Lung (tissue), 12 donors: ENCODE results near the gene NTM. TPM values are rescaled to one million over a fixed set of nuclear protein-coding genes. Genes with fewer than 3 reads are reported as not detected.

Source experiments
- ATAC-seq: fragments of 200-7000 bp; cut with Tn5 transposase; one replicate; pipeline ENCODE4 v1.9.1; 2020; ENCODE audit warnings: moderate number of reproducible peaks; ENCODE audit not compliant: insufficient read depth, low FRiP score
- DNase-seq, 3 donors: peaks; one replicate each; pipeline ENCODE4 v3.0.0-alpha.2; 2013 to 2017
- H3K27ac ChIP-seq, 2 donors: one replicate each; pipeline ENCODE4 v1.5.1; 2013; ENCODE audit warnings: mild to moderate bottlenecking in 2 of 2, moderate library complexity in 2 of 2, control low read depth in 1 of 2, inconsistent platforms in 1 of 2, low read depth in 1 of 2, low read length in 1 of 2
- H3K27me3 ChIP-seq, 3 donors: one replicate each; pipeline ENCODE4 v1.5.1; 2013; ENCODE audit warnings: low read length in 2 of 3; ENCODE audit not compliant: control insufficient read depth in 3 of 3, insufficient read depth in 3 of 3
- H3K36me3 ChIP-seq, 4 donors: one replicate each; pipeline ENCODE4 v1.5.1; 2013; ENCODE audit warnings: low read length in 4 of 4, mild to moderate bottlenecking in 1 of 4, moderate library complexity in 1 of 4; ENCODE audit not compliant: control insufficient read depth in 4 of 4, insufficient read depth in 4 of 4
- H3K4me1 ChIP-seq, 5 donors: one replicate each; pipeline ENCODE4 v1.5.1; 2013; ENCODE audit warnings: low read length in 5 of 5, mild to moderate bottlenecking in 2 of 5, moderate library complexity in 1 of 5; ENCODE audit not compliant: control insufficient read depth in 5 of 5, insufficient read depth in 5 of 5
- H3K4me3 ChIP-seq: one replicate; pipeline ENCODE4 v1.5.1; 2013; ENCODE audit warnings: mild to moderate bottlenecking, control low read depth, moderate library complexity
- H3K9ac ChIP-seq, 2 donors: one replicate each; pipeline ENCODE4 v1.5.1; 2013; ENCODE audit warnings: low read length in 2 of 2, control low read depth in 1 of 2; ENCODE audit not compliant: insufficient read depth in 1 of 2
- H3K9me3 ChIP-seq, 4 donors: one replicate each; pipeline ENCODE4 v1.5.1; 2013; ENCODE audit warnings: low read length in 3 of 4, mild to moderate bottlenecking in 1 of 4, moderate library complexity in 1 of 4; ENCODE audit not compliant: control insufficient read depth in 4 of 4, insufficient read depth in 3 of 4
- WGBS, 2 donors: extraction: QIAGEN DNeasy Blood & Tissue Kit; methylation state at CpG; one replicate each; pipeline ENCODE4 v1.1.7; 2013; 5-methylcytosine and 5-hydroxymethylcytosine counted together
- polyA plus RNA-seq, 2 donors: library from polyadenylated mRNA; stranded (reverse); fragments of 200-250 nt; gene quantifications; one replicate each; pipeline ENCODE4 v1.2.1, GENCODE V29; 2013
- total RNA-seq, 2 donors: library from RNA; depleted of rRNA in 1 of 2; stranded (reverse); fragments of >200 nt in 1 of 2; gene quantifications; one replicate each; pipeline ENCODE4 v1.2.1, GENCODE V29; 2014 to 2021
- TF ChIP-seq, protein P1 (sequence below): IDR thresholded peaks from 2 replicates; pipeline ENCODE4 v1.5.1; 2012; ENCODE audit warnings: mild to moderate bottlenecking; ENCODE audit errors: control extremely low read depth, extremely low read depth
- donor health status: control.
- donor health status: control.
- donor health status: Bipolar disorder and iron deficiency.
- donor health status: healthy.
- donor health status: DM: yes; HTN: yes; CAD: no.

The NTM gene
- total and polyA plus RNA-seq, 4 donors = 0.39 to 30.9 (median 7.2) TPM

DNA sequence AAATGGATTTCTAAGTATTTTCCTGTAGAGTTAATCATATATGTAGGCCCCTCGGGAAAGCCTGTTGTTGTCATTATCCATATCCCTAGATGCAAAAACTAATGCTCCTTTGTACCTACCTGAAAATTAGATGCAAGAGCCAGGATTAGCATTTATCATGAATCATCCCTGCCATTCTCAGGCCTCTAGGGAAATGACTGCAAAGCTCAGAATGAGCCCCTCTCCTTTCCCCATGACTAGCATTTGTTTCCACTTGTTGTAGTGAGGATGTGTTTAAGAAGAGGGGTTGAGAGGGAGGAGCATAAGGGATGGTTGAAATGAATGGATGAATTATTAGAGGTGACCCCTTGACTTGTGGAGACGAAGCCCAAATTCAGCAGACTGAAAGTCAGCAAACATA lies 537.9 kb downstream of the NTM start:
- H3K27me3 ChIP-seq = peaks cover 17 to 36% (median 19%) of the 10 kb centered on the region in 3 donors
- H3K4me1 ChIP-seq = peaks cover 0 to 38% (median 6%) of the 10 kb centered on the region in 5 donors
- DNase-seq (no peak), ATAC-seq (no peak)
- no peak overlapping the region for H3K9ac ChIP-seq
- WGBS, 2 donors = 49 to 76% methylated on average over 2 of the region's 2 CpGs
- H3K36me3 ChIP-seq = no peaks in the 10 kb centered on the region
- no peak overlapping the region for H3K4me3 ChIP-seq
- H3K27ac ChIP-seq = no peak overlapping the region
- TF ChIP-seq, protein P1, sequence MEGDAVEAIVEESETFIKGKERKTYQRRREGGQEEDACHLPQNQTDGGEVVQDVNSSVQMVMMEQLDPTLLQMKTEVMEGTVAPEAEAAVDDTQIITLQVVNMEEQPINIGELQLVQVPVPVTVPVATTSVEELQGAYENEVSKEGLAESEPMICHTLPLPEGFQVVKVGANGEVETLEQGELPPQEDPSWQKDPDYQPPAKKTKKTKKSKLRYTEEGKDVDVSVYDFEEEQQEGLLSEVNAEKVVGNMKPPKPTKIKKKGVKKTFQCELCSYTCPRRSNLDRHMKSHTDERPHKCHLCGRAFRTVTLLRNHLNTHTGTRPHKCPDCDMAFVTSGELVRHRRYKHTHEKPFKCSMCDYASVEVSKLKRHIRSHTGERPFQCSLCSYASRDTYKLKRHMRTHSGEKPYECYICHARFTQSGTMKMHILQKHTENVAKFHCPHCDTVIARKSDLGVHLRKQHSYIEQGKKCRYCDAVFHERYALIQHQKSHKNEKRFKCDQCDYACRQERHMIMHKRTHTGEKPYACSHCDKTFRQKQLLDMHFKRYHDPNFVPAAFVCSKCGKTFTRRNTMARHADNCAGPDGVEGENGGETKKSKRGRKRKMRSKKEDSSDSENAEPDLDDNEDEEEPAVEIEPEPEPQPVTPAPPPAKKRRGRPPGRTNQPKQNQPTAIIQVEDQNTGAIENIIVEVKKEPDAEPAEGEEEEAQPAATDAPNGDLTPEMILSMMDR = no peak
- peaks cover 0 to 9% (median 0%) of the 10 kb centered on the region in 4 donors for H3K9me3 ChIP-seq

DNA sequence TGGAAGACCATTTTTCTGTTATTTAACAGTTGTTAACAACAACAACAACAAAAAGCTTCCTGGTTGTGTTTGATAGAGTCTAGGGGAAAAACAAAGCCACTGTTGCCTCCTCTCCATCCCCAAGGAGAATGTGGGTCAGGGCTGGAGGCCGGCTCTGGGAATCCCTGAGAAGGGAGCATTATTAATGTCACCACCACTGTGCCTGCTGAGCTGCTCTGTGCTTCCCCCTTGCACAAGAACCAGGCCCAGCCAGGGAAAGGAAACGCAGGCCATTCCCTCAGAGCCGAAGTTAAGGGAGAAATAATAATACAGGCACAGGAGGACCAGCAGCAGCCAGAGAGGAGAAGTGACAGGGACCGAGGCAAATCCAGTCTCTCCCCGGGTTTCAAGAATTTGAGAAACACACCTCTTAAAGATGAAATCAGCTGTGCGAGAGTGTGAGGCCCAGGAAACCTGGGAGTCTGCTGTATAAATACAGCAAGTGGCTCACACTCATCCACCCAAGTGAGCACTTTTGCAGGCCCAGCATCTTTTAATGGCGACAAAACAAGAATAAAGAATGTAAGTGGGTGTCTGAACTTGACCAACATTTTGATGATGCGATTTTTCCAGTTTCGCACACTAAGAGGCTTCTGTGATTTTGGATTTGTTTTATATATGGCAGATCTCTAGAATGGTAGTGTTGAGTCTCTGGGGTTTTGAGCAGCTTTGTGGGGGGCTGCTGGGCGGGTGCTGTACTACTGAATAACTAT lies 539.2 kb downstream of the NTM start:
- peaks cover 0 to 29% (median 6%) of the 10 kb centered on the region in 5 donors for H3K4me1 ChIP-seq
- no peak overlapping the region for H3K9ac ChIP-seq
- WGBS, 2 donors = 55 to 57% methylated on average over 10 of the region's 10 CpGs
- H3K36me3 ChIP-seq = no peaks in the 10 kb centered on the region
- peaks cover 17 to 36% (median 19%) of the 10 kb centered on the region in 3 donors for H3K27me3 ChIP-seq
- peaks cover 0 to 7% (median 0%) of the 10 kb centered on the region in 4 donors for H3K9me3 ChIP-seq
- no peak for ATAC-seq
- no peak overlapping the region for H3K27ac ChIP-seq
- no peak overlapping the region for H3K4me3 ChIP-seq
- DNase-seq = no peak
- TF ChIP-seq, protein P1 = no peak

DNA sequence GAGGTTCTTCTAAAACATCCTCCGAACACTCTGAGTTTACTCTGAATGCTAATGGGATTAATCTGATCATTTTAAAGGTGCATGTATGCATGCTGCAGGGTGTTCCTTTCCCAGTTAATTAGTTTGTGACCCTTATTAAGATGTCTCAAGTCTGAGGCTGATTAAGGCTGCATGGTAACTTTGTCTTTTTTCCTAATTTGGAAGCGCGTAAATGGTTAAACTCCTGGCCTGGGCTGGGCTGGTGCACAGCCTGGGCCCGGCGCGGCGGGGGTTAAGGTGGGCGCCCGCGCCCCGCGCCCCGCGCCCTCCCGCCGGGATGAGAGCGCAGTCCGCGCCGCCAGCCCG lies 539.7 kb downstream of the NTM start:
- Histone ChIP-seq H3K27me3 (peaks cover 17 to 36% (median 19%) of the 10 kb centered on the region in 3 donors), H3K9me3 (peaks cover 0 to 7% (median 0%) of the 10 kb centered on the region in 4 donors), H3K36me3 (no peaks in the 10 kb centered on the region), H3K27ac (no peak overlapping the region), H3K4me3 (no peak overlapping the region), H3K9ac (no peak overlapping the region), H3K4me1 (peaks cover 0 to 23% (median 4%) of the 10 kb centered on the region in 5 donors)
- no peak for DNase-seq
- ATAC-seq = no peak
- TF ChIP-seq, protein P1 = no peak
- 6 to 7% methylated on average over 18 to 21 of the region's 21 CpGs for WGBS, 2 donors
